Measurements from ENCODE around the gene PEX11G. TPM values are rescaled to one million over a fixed set of nuclear protein-coding genes. Genes with fewer than 3 reads are reported as not detected.

PEX11G gene
- total RNA-seq, 4 donors from 2014 or later = 0.51 to 1.4 (median 1.1) TPM; not detected in 1

DNA sequence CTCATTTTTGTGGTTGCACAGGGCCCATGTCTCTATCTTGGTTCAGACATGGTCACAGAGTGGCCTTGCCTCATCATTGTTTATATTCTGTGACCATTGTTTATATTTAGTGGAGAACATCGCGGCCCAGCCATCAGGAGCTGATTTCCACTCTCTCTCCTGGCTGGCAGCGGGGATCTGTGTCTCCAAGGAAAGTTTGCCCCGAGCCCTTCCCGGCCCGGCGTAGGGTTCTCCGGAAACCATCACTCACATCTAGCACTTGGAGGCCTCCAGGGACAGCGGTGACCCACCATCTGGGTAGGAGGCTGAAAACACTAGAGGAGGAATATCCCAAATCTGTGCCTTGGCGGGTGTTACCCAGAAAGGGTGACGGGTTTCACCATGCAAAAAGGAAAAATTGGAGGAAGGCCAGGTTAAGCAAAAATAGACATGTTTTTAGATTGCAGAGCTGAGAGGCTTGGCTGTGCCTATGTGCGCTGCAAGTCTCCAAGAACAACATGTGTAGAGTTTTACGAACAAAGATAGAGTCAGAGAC, 26.3 kb upstream of the PEX11G start:
- Histone ChIP-seq H3K27ac (peak overlapping the region; percentile 20 to 87 (median 83)), H3K27me3 (no peaks in the 10 kb centered on the region), H3K36me3 (no peaks in the 10 kb centered on the region), H3K4me3 (peak overlapping the region; percentile 29 to 82 (median 67)), H3K4me1 (peaks cover 9 to 14% of the 10 kb centered on the region in 2 donors), H3K9me3 (no peaks in the 10 kb centered on the region)
- DNase-seq (no peak), ATAC-seq (peak in 1 of 2 donors; percentile 11)
- intact Hi-C loops (cut with DNase I; ENCODE audit: low total_unique reads) = no loop called here
- TF ChIP-seq POLR2A (IDR thresholded peaks at IDR 0.05) (no peak), CTCF (IDR thresholded peaks at IDR 0.05 in 4 of 5, conservative IDR thresholded peaks at IDR 0.05 in 1 of 5) (no peak)
- in situ Hi-C loops (cut with MboI; ENCODE audit: low sequenced_read_pairs in 4 of 4) = no loop called here

DNA sequence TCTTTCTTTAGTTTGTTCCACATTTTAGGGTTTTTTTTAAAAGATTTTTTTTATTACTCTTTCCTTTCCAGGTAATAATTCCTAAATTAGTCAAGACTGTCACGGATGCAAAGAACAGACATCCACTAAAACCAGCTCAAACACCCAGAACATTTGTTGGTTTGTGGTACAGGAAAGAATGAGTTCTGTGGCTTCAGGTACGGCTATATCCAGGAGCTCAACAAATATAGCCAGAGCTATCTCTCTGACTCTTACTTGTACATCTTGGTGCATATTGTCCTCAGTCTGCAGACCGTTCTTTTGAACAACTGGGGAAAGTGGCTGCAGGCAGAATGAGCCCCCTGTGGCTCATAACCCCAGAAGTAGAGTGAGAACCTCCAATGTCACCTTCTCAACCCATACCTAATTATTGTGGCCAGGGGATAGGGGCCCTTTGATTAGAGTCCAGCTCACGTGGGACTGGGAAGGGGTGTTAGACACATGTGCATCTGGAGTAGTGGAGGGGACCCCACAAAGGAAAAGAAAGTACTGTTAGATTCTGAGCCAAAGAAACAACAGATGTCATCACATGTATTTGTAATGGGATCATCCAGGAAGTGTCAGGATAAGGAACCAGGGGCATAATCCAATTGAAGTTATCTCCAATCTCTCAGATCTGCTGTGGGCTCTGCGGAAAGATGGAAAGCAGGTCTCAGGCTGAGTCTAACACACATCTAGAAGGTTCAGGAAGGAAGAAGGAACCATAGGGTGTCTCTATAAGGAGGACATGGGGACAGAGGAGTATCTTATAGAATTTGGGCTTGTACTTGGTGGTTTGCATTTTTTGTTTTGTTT, 25.2 kb upstream of the PEX11G start:
- ATAC-seq (no peak), DNase-seq (no peak)
- H3K27me3 ChIP-seq = no peaks in the 10 kb centered on the region
- no peak overlapping the region for H3K4me3 ChIP-seq
- TF ChIP-seq POLR2A (IDR thresholded peaks at IDR 0.05) (no peak), CTCF (IDR thresholded peaks at IDR 0.05 in 4 of 5, conservative IDR thresholded peaks at IDR 0.05 in 1 of 5) (no peak)
- peaks cover 9 to 14% of the 10 kb centered on the region in 2 donors for H3K4me1 ChIP-seq
- H3K36me3 ChIP-seq = no peaks in the 10 kb centered on the region
- in situ Hi-C loops (cut with MboI; ENCODE audit: low sequenced_read_pairs in 4 of 4) (no loop called here), intact Hi-C loops (cut with DNase I; ENCODE audit: low total_unique reads) (no loop called here)
- no peaks in the 10 kb centered on the region for H3K9me3 ChIP-seq
- H3K27ac ChIP-seq = no peak overlapping the region

GRCh38 chr19:7512400-7512851, 23.6 kb upstream of the PEX11G start:
- H3K27me3 ChIP-seq = no peaks in the 10 kb centered on the region
- DNase-seq (no peak), ATAC-seq (no peak)
- no peaks in the 10 kb centered on the region for H3K9me3 ChIP-seq
- no peak overlapping the region for H3K4me3 ChIP-seq
- in situ Hi-C loops (cut with MboI; ENCODE audit: low sequenced_read_pairs in 4 of 4) = no loop called here
- no peak for TF ChIP-seq CTCF (IDR thresholded peaks at IDR 0.05 in 4 of 5, conservative IDR thresholded peaks at IDR 0.05 in 1 of 5)
- no peak for TF ChIP-seq POLR2A (IDR thresholded peaks at IDR 0.05)
- H3K4me1 ChIP-seq = peaks cover 9 to 14% of the 10 kb centered on the region in 2 donors
- intact Hi-C loops (cut with DNase I; ENCODE audit: low total_unique reads) = no loop called here
- no peaks in the 10 kb centered on the region for H3K36me3 ChIP-seq
- H3K27ac ChIP-seq = no peak overlapping the region

DNA sequence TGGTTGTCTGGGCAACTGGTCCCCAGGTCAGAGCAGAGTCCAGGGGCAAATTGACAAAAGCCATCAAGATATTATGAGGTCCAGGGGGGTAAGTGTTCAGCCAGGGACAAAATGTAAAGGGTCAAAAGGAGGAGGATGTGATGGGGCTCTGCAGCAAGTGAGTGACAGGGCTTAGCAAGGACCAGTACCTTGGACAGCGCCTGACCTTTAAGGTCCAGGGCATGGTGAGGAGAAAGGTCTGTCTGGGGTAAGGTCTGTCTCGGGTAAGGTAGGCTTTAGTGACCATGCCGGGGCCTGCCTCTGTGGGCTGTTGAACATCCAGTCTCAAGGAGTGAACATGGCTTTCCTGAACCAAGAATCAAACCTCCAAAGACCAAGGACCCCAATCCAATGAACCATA, 20.8 kb upstream of the PEX11G start:
- H3K4me3 ChIP-seq = no peak overlapping the region
- DNase-seq (no peak), ATAC-seq (no peak)
- in situ Hi-C loops (cut with MboI; ENCODE audit: low sequenced_read_pairs in 4 of 4) = no loop called here
- TF ChIP-seq CTCF (IDR thresholded peaks at IDR 0.05 in 4 of 5, conservative IDR thresholded peaks at IDR 0.05 in 1 of 5) = no peak
- TF ChIP-seq POLR2A (IDR thresholded peaks at IDR 0.05) = no peak
- no peaks in the 10 kb centered on the region for H3K9me3 ChIP-seq
- H3K36me3 ChIP-seq = no peaks in the 10 kb centered on the region
- H3K27ac ChIP-seq = no peak overlapping the region
- peaks cover 4 to 21% (median 14%) of the 10 kb centered on the region in 3 donors for H3K27me3 ChIP-seq
- intact Hi-C loops (cut with DNase I; ENCODE audit: low total_unique reads) = no loop called here
- H3K4me1 ChIP-seq = no peaks in the 10 kb centered on the region

All from gastrocnemius medialis (tissue), 4 donors.